ENCODE measurements around the gene TIA1. TPM values are rescaled to one million over a fixed set of nuclear protein-coding genes. Genes with fewer than 3 reads are reported as not detected.
"Not testable (repeated sequence)": the region's sequence is repeated elsewhere in the genome, so short reads cannot be mapped to it uniquely, and the experiment has no call there.

TIA1 gene
- polyA plus RNA-seq, 3 donors = 47.0 to 61.9 (median 48.7) TPM

GRCh38 chr2:70233926-70234325 lies 14.5 kb downstream of the TIA1 start:
- Mint-ChIP-seq H3K4me3 (no peak overlapping the region), H3K36me3 (peaks cover 53 to 81% of the 10 kb centered on the region in 2 donors), H3K4me1 (no peaks in the 10 kb centered on the region), H3K27ac (no peak overlapping the region), H3K27me3 (ENCODE audit: low read depth in 3 of 3) (no peaks in the 10 kb centered on the region), H3K9me3 (no peaks in the 10 kb centered on the region)
- H3K4me2 ChIP-seq (replicated peaks; ENCODE audit: extremely low read depth, low read length, poor library complexity, severe bottlenecking) = no peak overlapping the region
- H3K36me3 ChIP-seq (replicated peaks in 1 of 2; ENCODE audit: control insufficient read depth in 1 of 2, insufficient read depth in 2 of 2, low read length in 2 of 2) = peaks cover 68 to 92% of the 10 kb centered on the region in 2 donors
- H3K27ac ChIP-seq (ENCODE audit: low read depth in 1 of 2, low read length in 2 of 2) = no peak overlapping the region
- H3K79me2 ChIP-seq (ENCODE audit: insufficient read depth, low read length) = peaks cover 38% of the 10 kb centered on the region
- intact Hi-C loops (cut with micrococcal nuclease) = no loop called here
- WGBS (ENCODE audit: insufficient coverage) = 100% methylated on average over 2 of the region's 3 CpGs
- no peak for TF ChIP-seq CTCF (IDR thresholded peaks at IDR 0.05)
- H3K4me3 ChIP-seq (replicated peaks in 1 of 3; ENCODE audit: low read depth in 2 of 3, low read length in 3 of 3) = no peak overlapping the region
- no peaks in the 10 kb centered on the region for H3K4me1 ChIP-seq (ENCODE audit: control insufficient read depth in 1 of 2, insufficient read depth in 2 of 2, low read length in 2 of 2)
- H4K20me1 ChIP-seq (ENCODE audit: insufficient read depth, low read length) = peaks cover 44% of the 10 kb centered on the region
- H3K9me3 ChIP-seq (replicated peaks in 1 of 2; ENCODE audit: control insufficient read depth in 1 of 2, insufficient read depth in 1 of 2, low read length in 2 of 2) = no peaks in the 10 kb centered on the region
- no peaks in the 10 kb centered on the region for H3K27me3 ChIP-seq (ENCODE audit: control insufficient read depth in 2 of 2, insufficient read depth in 2 of 2, low read length in 2 of 2)
- no peak overlapping the region for H2AFZ ChIP-seq (ENCODE audit: insufficient read depth, low read depth, low read length, poor library complexity, severe bottlenecking)
- DNase-seq = no peak
- H3K9ac ChIP-seq (ENCODE audit: insufficient read depth, low read length, poor library complexity, severe bottlenecking) = no peak overlapping the region

GRCh38 chr2:70226781-70227180 lies 21.6 kb downstream of the TIA1 start:
- Histone ChIP-seq H2AFZ (ENCODE audit: insufficient read depth, low read depth, low read length, poor library complexity, severe bottlenecking) (no peak overlapping the region), H3K4me1 (ENCODE audit: control insufficient read depth in 1 of 2, insufficient read depth in 2 of 2, low read length in 2 of 2) (no peaks in the 10 kb centered on the region), H3K9me3 (replicated peaks in 1 of 2; ENCODE audit: control insufficient read depth in 1 of 2, insufficient read depth in 1 of 2, low read length in 2 of 2) (no peaks in the 10 kb centered on the region), H3K27ac (ENCODE audit: low read depth in 1 of 2, low read length in 2 of 2) (no peak overlapping the region), H3K79me2 (ENCODE audit: insufficient read depth, low read length) (peaks cover 5% of the 10 kb centered on the region), H3K4me2 (replicated peaks; ENCODE audit: extremely low read depth, low read length, poor library complexity, severe bottlenecking) (no peak overlapping the region), H3K27me3 (ENCODE audit: control insufficient read depth in 2 of 2, insufficient read depth in 2 of 2, low read length in 2 of 2) (no peaks in the 10 kb centered on the region), H3K9ac (ENCODE audit: insufficient read depth, low read length, poor library complexity, severe bottlenecking) (no peak overlapping the region), H3K4me3 (replicated peaks in 1 of 3; ENCODE audit: low read depth in 2 of 3, low read length in 3 of 3) (no peak overlapping the region), H3K36me3 (replicated peaks in 1 of 2; ENCODE audit: control insufficient read depth in 1 of 2, insufficient read depth in 2 of 2, low read length in 2 of 2) (peaks cover 91 to 98% of the 10 kb centered on the region in 2 donors), H4K20me1 (ENCODE audit: insufficient read depth, low read length) (peaks cover 9% of the 10 kb centered on the region)
- 100% methylated on average over 2 of the region's 2 CpGs for WGBS (ENCODE audit: insufficient coverage)
- DNase-seq = no peak
- peak overlapping the region in 1 of 7 donors; percentile 37 for H3K27ac Mint-ChIP-seq
- no peak overlapping the region for H3K4me3 Mint-ChIP-seq
- H3K9me3 Mint-ChIP-seq = no peaks in the 10 kb centered on the region
- H3K36me3 Mint-ChIP-seq = peaks cover 65 to 84% of the 10 kb centered on the region in 2 donors
- intact Hi-C loops (cut with micrococcal nuclease) = loop anchor here in 1 of 2 donors (10.0 kb wide), 1 partner anchor 52 kb away; no protein-coding TSS in a partner anchor
- no peaks in the 10 kb centered on the region for H3K4me1 Mint-ChIP-seq
- TF ChIP-seq CTCF (IDR thresholded peaks at IDR 0.05) = no peak
- H3K27me3 Mint-ChIP-seq (ENCODE audit: low read depth in 3 of 3) = no peaks in the 10 kb centered on the region

GRCh38 chr2:70223305-70223704 lies 25.1 kb downstream of the TIA1 start:
- not testable (repeated sequence) for H3K27me3 ChIP-seq (ENCODE audit: control insufficient read depth in 2 of 2, insufficient read depth in 2 of 2, low read length in 2 of 2); H3K9ac ChIP-seq (ENCODE audit: insufficient read depth, low read length, poor library complexity, severe bottlenecking); H3K4me1 Mint-ChIP-seq; H4K20me1 ChIP-seq (ENCODE audit: insufficient read depth, low read length); H3K79me2 ChIP-seq (ENCODE audit: insufficient read depth, low read length); H3K9me3 ChIP-seq (replicated peaks in 1 of 2; ENCODE audit: control insufficient read depth in 1 of 2, insufficient read depth in 1 of 2, low read length in 2 of 2); H3K9me3 Mint-ChIP-seq; H3K27ac ChIP-seq (ENCODE audit: low read depth in 1 of 2, low read length in 2 of 2); H3K27me3 Mint-ChIP-seq (ENCODE audit: low read depth in 3 of 3); H3K4me3 ChIP-seq (replicated peaks in 1 of 3; ENCODE audit: low read depth in 2 of 3, low read length in 3 of 3); H2AFZ ChIP-seq (ENCODE audit: insufficient read depth, low read depth, low read length, poor library complexity, severe bottlenecking); H3K27ac Mint-ChIP-seq; H3K4me2 ChIP-seq (replicated peaks; ENCODE audit: extremely low read depth, low read length, poor library complexity, severe bottlenecking); H3K4me3 Mint-ChIP-seq; DNase-seq; H3K4me1 ChIP-seq (ENCODE audit: control insufficient read depth in 1 of 2, insufficient read depth in 2 of 2, low read length in 2 of 2)
- H3K36me3 Mint-ChIP-seq = peaks cover 64 to 89% of the 10 kb centered on the region in 2 donors
- intact Hi-C loops (cut with micrococcal nuclease) = loop anchor here in 1 of 2 donors (10.0 kb wide), 1 partner anchor 49 kb away; no protein-coding TSS in a partner anchor
- peaks cover 95 to 98% of the 10 kb centered on the region in 2 donors for H3K36me3 ChIP-seq (replicated peaks in 1 of 2; ENCODE audit: control insufficient read depth in 1 of 2, insufficient read depth in 2 of 2, low read length in 2 of 2)
- WGBS (ENCODE audit: insufficient coverage) = 93% methylated on average over 2 of the region's 3 CpGs

All from CD14-positive monocyte (primary cell).